Suprapubic skin (tissue), 4 donors: ENCODE data around the gene LRRC27. TPM values are rescaled to one million over a fixed set of nuclear protein-coding genes. Genes with fewer than 3 reads are reported as not detected.
A peak's percentile ranks its signal among the peaks of the same experiment; 100 is the strongest.

Source experiments
- DNase-seq, 2 donors: peaks; one replicate each; pipeline ENCODE4 v3.0.0-alpha.2; 2019; ENCODE audit warnings: low spot score in 2 of 2
- H3K27ac ChIP-seq: fragments of 200-600 bp; sonication (generic); one replicate; pipeline ENCODE4 v1.5.1; 2019
- H3K27me3 ChIP-seq: fragments of 200-600 bp; sonication (generic); one replicate; pipeline ENCODE4 v1.5.1; 2019
- H3K36me3 ChIP-seq: fragments of 200-600 bp; sonication (generic); one replicate; pipeline ENCODE4 v1.5.1; 2019
- H3K4me1 ChIP-seq: fragments of 200-600 bp; sonication (generic); one replicate; pipeline ENCODE4 v1.5.1; 2019
- H3K4me3 ChIP-seq: fragments of 200-600 bp; sonication (generic); one replicate; pipeline ENCODE4 v1.5.1; 2019; ENCODE audit warnings: mild to moderate bottlenecking
- H3K9me3 ChIP-seq: fragments of 200-600 bp; sonication (generic); one replicate; pipeline ENCODE4 v1.5.1; 2019
- CTCF ChIP-seq, 2 donors: fragments of 200-600 bp in 1 of 2; fragments of 450-650 bp in 1 of 2; sonication (generic) in 1 of 2; IDR thresholded peaks; one replicate each; pipeline ENCODE4 v1.5.1; 2016 to 2019; ENCODE audit warnings: antibody characterized with exemption in 2 of 2, mild to moderate bottlenecking in 1 of 2, moderate library complexity in 1 of 2
- EP300 ChIP-seq: sonication (generic); formaldehyde crosslinking; IDR thresholded peaks from one replicate; pipeline ENCODE4 v1.6.1; 2017; ENCODE audit warnings: antibody characterized with exemption
- POLR2A ChIP-seq, 2 donors: fragments of 450-650 bp; IDR thresholded peaks; one replicate each; pipeline ENCODE4 v1.6.1; 2017; ENCODE audit warnings: antibody characterized with exemption in 2 of 2, mild to moderate bottlenecking in 2 of 2, moderate library complexity in 2 of 2
- POLR2AphosphoS5 ChIP-seq, 3 donors: sonication (generic); formaldehyde crosslinking; IDR thresholded peaks; one replicate each; pipeline ENCODE4 v1.6.1; 2017; ENCODE audit warnings: antibody characterized with exemption in 3 of 3
- WGBS: methylation state at CpG from one replicate; pipeline ENCODE4 v1.1.5; 2018; 5-methylcytosine and 5-hydroxymethylcytosine counted together
- total RNA-seq, 4 donors: library from RNA; depleted of rRNA; stranded (reverse); fragments of >200 nt; gene quantifications; one replicate each; pipeline ENCODE4 v1.1.0, GENCODE V29; 2016

LRRC27 gene
- total RNA-seq, 4 donors from 2014 or later: 6.6 to 13.1 (median 7.1) TPM

GRCh38 chr10:132332433-132332754, 401 bp downstream of the LRRC27 start:
- no peaks in the 10 kb centered on the region for H3K9me3 ChIP-seq
- DNase-seq: no peak
- TF ChIP-seq POLR2AphosphoS5 (IDR thresholded peaks at IDR 0.05) (no peak), POLR2A (IDR thresholded peaks at IDR 0.05) (peak in 1 of 2 donors; percentile 20), EP300 (no peak)
- H3K36me3 ChIP-seq: peaks cover 2% of the 10 kb centered on the region
- peak overlapping the region; percentile 43 for H3K27ac ChIP-seq
- peaks cover 45% of the 10 kb centered on the region for H3K4me1 ChIP-seq
- peak overlapping the region; percentile 65 for H3K4me3 ChIP-seq
- WGBS: 4% methylated on average over 14 of the region's 16 CpGs
- no peaks in the 10 kb centered on the region for H3K27me3 ChIP-seq

GRCh38 chr10:132333386-132333785, 1.4 kb downstream of the LRRC27 start:
- DNase-seq: peak in 1 of 2 donors; percentile 32
- peaks cover 44% of the 10 kb centered on the region for H3K4me1 ChIP-seq
- H3K9me3 ChIP-seq: no peaks in the 10 kb centered on the region
- H3K36me3 ChIP-seq: peaks cover 6% of the 10 kb centered on the region
- no peaks in the 10 kb centered on the region for H3K27me3 ChIP-seq
- H3K4me3 ChIP-seq: no peak overlapping the region
- TF ChIP-seq CTCF (IDR thresholded peaks at IDR 0.05): no peak
- no peak for TF ChIP-seq EP300
- TF ChIP-seq POLR2AphosphoS5 (IDR thresholded peaks at IDR 0.05): no peak
- TF ChIP-seq POLR2A (IDR thresholded peaks at IDR 0.05): no peak
- 84% methylated on average over 7 of the region's 7 CpGs for WGBS
- H3K27ac ChIP-seq: no peak overlapping the region

- Histone ChIP-seq H3K4me3 (no peak overlapping the region), H3K9me3 (no peaks in the 10 kb centered on the region), H3K27ac (no peak overlapping the region), H3K36me3 (peaks cover 15% of the 10 kb centered on the region), H3K4me1 (peaks cover 33% of the 10 kb centered on the region), H3K27me3 (no peaks in the 10 kb centered on the region)
- WGBS: 94% methylated on average over 4 of the region's 4 CpGs
- no peak for TF ChIP-seq CTCF (IDR thresholded peaks at IDR 0.05)
- no peak for TF ChIP-seq EP300
- no peak for TF ChIP-seq POLR2A (IDR thresholded peaks at IDR 0.05)
- no peak for TF ChIP-seq POLR2AphosphoS5 (IDR thresholded peaks at IDR 0.05)
- no peak for DNase-seq
Measured at GRCh38 chr10:132334631-132335188, 2.7 kb downstream of the LRRC27 start.

- H3K27ac ChIP-seq: no peak overlapping the region
- TF ChIP-seq CTCF (IDR thresholded peaks at IDR 0.05) (no peak), POLR2AphosphoS5 (IDR thresholded peaks at IDR 0.05) (no peak), POLR2A (IDR thresholded peaks at IDR 0.05) (no peak), EP300 (no peak)
- H3K27me3 ChIP-seq: no peaks in the 10 kb centered on the region
- H3K36me3 ChIP-seq: peaks cover 15% of the 10 kb centered on the region
- H3K9me3 ChIP-seq: no peaks in the 10 kb centered on the region
- H3K4me1 ChIP-seq: peaks cover 26% of the 10 kb centered on the region
- no peak overlapping the region for H3K4me3 ChIP-seq
- DNase-seq: no peak
- 88% methylated on average over 12 of the region's 14 CpGs for WGBS
Measured at GRCh38 chr10:132335189-132336063, 3.4 kb downstream of the LRRC27 start.

DNA sequence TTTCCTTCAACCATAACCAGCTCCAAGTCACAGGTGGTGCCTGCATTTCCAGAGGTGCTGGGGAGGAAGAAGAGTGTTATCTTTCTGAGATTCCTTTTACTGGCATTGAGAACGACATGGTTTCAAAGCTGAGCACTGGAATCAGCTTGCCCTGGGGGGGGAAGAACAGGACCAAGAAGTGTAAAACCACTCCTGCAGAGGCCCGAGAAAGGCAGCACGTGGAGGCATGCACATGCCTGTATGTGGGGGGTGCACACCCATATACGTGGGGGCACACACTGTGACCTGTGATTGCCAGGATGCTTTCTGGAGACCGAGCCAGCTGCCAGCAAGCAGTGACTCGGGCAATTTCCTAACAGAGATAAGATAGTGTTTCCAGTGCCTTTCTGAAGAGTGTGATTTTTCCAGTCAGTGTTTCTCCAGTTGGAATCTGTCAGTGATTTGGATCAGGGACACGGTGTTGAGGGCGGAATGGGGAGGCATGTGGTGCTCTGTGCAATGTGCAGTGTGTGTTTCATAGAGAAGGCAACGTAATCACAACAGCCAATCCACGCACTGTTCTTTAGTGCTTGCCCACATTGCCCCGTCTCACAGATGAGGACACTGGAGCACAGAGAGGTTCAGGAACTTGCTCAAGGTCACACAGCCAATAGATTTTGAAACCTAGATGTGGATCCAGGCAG, 4.2 kb downstream of the LRRC27 start:
- TF ChIP-seq POLR2AphosphoS5 (IDR thresholded peaks at IDR 0.05): no peak
- TF ChIP-seq POLR2A (IDR thresholded peaks at IDR 0.05): no peak
- TF ChIP-seq CTCF (IDR thresholded peaks at IDR 0.05): no peak
- TF ChIP-seq EP300: no peak
- 81% methylated on average over 10 of the region's 11 CpGs for WGBS
- H3K27ac ChIP-seq: no peak overlapping the region
- no peaks in the 10 kb centered on the region for H3K9me3 ChIP-seq
- peak overlapping the region; percentile 38 for H3K4me3 ChIP-seq
- DNase-seq: no peak
- peaks cover 18% of the 10 kb centered on the region for H3K4me1 ChIP-seq
- no peaks in the 10 kb centered on the region for H3K27me3 ChIP-seq
- H3K36me3 ChIP-seq: peaks cover 15% of the 10 kb centered on the region
